ENCODE measurements around the gene RIPPLY3.
"Not testable (repeated sequence)": the region's sequence is repeated elsewhere in the genome, so short reads cannot be mapped to it uniquely, and the experiment has no call there.

RIPPLY3 gene

GRCh38 chr21:37049741-37050140 lies 43.2 kb downstream of the RIPPLY3 start:
- POLR2A ChIA-PET; H3K4me3 ChIP-seq (ENCODE audit: low read depth, low read length): not testable (repeated sequence)
- CTCF ChIA-PET = interaction anchor here (1.2 kb wide), 2 partner anchors 11 to 17 kb away, joined by 3 to 4 read pairs; no protein-coding TSS in a partner anchor

GRCh38 chr21:37055271-37055855 lies 48.9 kb downstream of the RIPPLY3 start:
- ChIA-PET CTCF (no interaction called here), POLR2A (no interaction called here)
- Histone ChIP-seq H3K9me3 (ENCODE audit: control insufficient read depth, insufficient read depth, low read depth, low read length) (no peaks in the 10 kb centered on the region), H3K27ac (ENCODE audit: extremely low read depth, low read depth, low read length) (no peak overlapping the region), H3K4me3 (ENCODE audit: low read depth, low read length) (no peak overlapping the region), H3K36me3 (ENCODE audit: control insufficient read depth in 2 of 2, insufficient read depth in 1 of 2, low read length in 2 of 2) (no peaks in the 10 kb centered on the region), H3K4me1 (ENCODE audit: control insufficient read depth, insufficient read depth, low read length) (peaks cover 6% of the 10 kb centered on the region; the same call in 1 of the 2 replicates)
- TF ChIP-seq, protein P1, sequence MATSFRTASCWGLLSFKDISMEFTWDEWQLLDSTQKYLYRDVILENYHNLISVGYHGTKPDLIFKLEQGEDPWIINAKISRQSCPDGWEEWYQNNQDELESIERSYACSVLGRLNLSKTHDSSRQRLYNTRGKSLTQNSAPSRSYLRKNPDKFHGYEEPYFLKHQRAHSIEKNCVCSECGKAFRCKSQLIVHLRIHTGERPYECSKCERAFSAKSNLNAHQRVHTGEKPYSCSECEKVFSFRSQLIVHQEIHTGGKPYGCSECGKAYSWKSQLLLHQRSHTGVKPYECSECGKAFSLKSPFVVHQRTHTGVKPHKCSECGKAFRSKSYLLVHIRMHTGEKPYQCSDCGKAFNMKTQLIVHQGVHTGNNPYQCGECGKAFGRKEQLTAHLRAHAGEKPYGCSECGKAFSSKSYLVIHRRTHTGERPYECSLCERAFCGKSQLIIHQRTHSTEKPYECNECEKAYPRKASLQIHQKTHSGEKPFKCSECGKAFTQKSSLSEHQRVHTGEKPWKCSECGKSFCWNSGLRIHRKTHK (tag by site-specific recombination; IDR thresholded peaks at IDR 0.05) = no peak

More at GRCh38 chr21:37049741-37050140, 43.2 kb downstream of the RIPPLY3 start:
- not testable (repeated sequence) for H3K9me3 ChIP-seq (ENCODE audit: control insufficient read depth, insufficient read depth, low read depth, low read length); H3K27ac ChIP-seq (ENCODE audit: extremely low read depth, low read depth, low read length); H3K4me1 ChIP-seq (ENCODE audit: control insufficient read depth, insufficient read depth, low read length); H3K36me3 ChIP-seq (ENCODE audit: control insufficient read depth in 2 of 2, insufficient read depth in 1 of 2, low read length in 2 of 2)

DNA sequence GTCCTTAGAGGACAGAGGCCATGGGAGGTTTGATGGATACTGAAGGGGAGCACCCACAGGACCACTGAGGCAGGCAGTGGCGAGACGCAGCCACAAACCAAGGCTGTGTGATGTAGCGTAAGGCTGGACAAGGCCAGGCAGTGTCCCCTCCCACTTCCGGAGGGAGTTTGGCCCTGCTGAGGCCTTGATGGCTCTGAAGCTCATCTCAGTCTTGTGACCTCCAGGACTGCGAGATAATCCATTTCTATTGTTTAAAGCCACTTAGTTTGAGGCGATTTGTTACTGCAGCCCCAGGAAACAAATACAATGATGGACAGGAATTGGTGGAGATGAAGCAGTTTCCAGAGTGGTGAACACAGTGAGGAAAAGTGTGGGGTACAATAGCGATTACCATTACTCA lies 51.1 kb downstream of the RIPPLY3 start:
- Histone ChIP-seq H3K4me3 (ENCODE audit: low read depth, low read length) (no peak overlapping the region), H3K36me3 (ENCODE audit: control insufficient read depth in 2 of 2, insufficient read depth in 1 of 2, low read length in 2 of 2) (no peaks in the 10 kb centered on the region), H3K27ac (ENCODE audit: extremely low read depth, low read depth, low read length) (no peak overlapping the region), H3K9me3 (ENCODE audit: control insufficient read depth, insufficient read depth, low read depth, low read length) (no peaks in the 10 kb centered on the region), H3K4me1 (ENCODE audit: control insufficient read depth, insufficient read depth, low read length) (peaks cover 14% of the 10 kb centered on the region)
- TF ChIP-seq ZNF248 (tag by site-specific recombination; IDR thresholded peaks at IDR 0.05) = no peak
- TF ChIP-seq KLF7 (tag by site-specific recombination; IDR thresholded peaks at IDR 0.05; ENCODE audit: borderline replicate concordance) = no peak
- TF ChIP-seq, protein P2, sequence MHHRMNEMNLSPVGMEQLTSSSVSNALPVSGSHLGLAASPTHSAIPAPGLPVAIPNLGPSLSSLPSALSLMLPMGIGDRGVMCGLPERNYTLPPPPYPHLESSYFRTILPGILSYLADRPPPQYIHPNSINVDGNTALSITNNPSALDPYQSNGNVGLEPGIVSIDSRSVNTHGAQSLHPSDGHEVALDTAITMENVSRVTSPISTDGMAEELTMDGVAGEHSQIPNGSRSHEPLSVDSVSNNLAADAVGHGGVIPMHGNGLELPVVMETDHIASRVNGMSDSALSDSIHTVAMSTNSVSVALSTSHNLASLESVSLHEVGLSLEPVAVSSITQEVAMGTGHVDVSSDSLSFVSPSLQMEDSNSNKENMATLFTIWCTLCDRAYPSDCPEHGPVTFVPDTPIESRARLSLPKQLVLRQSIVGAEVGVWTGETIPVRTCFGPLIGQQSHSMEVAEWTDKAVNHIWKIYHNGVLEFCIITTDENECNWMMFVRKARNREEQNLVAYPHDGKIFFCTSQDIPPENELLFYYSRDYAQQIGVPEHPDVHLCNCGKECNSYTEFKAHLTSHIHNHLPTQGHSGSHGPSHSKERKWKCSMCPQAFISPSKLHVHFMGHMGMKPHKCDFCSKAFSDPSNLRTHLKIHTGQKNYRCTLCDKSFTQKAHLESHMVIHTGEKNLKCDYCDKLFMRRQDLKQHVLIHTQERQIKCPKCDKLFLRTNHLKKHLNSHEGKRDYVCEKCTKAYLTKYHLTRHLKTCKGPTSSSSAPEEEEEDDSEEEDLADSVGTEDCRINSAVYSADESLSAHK (tag by site-specific recombination; IDR thresholded peaks at IDR 0.05) = no peak
- no peak for TF ChIP-seq ZNF354C (tag by site-specific recombination; IDR thresholded peaks at IDR 0.05; ENCODE audit: borderline replicate concordance, low read depth)
- no peak for TF ChIP-seq ZNF114 (tag by site-specific recombination; IDR thresholded peaks at IDR 0.05)
- no peak for TF ChIP-seq HOXA7 (CRISPR knock-in tag; IDR thresholded peaks at IDR 0.05; ENCODE audit: borderline replicate concordance)
- no peak for TF ChIP-seq ZNF629 (tag by site-specific recombination; IDR thresholded peaks at IDR 0.05)
- no peak for TF ChIP-seq ZNF561 (tag by site-specific recombination; IDR thresholded peaks at IDR 0.05; ENCODE audit: borderline replicate concordance)
- no peak for TF ChIP-seq ZNF548 (tag by site-specific recombination; IDR thresholded peaks at IDR 0.05)
- no peak for TF ChIP-seq ZNF23 (tag by site-specific recombination; IDR thresholded peaks at IDR 0.05; ENCODE audit: borderline replicate concordance)
- no peak for TF ChIP-seq ZNF140 (tag by site-specific recombination; IDR thresholded peaks at IDR 0.05)
- no peak for TF ChIP-seq ZNF394 (tag by site-specific recombination; IDR thresholded peaks at IDR 0.05; ENCODE audit: borderline replicate concordance)
- no peak for TF ChIP-seq ZNF549 (tag by site-specific recombination; IDR thresholded peaks at IDR 0.05)
- no peak for TF ChIP-seq OVOL3 (tag by site-specific recombination; IDR thresholded peaks at IDR 0.05)
- no peak for TF ChIP-seq EGR2 (tag by site-specific recombination; IDR thresholded peaks at IDR 0.05; ENCODE audit: low read depth)
- TF ChIP-seq, protein P3, sequence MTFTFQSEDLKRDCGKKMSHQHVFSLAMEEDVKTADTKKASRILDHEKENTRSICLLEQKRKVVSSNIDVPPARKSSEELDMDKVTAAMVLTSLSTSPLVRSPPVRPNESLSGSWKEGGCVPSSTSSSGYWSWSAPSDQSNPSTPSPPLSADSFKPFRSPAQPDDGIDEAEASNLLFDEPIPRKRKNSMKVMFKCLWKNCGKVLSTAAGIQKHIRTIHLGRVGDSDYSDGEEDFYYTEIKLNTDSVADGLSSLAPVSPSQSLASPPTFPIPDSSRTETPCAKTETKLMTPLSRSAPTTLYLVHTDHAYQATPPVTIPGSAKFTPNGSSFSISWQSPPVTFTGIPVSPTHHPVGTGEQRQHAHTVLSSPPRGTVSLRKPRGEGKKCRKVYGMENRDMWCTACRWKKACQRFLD (tag by site-specific recombination; IDR thresholded peaks at IDR 0.05) = no peak
- no peak for TF ChIP-seq ZNF600 (tag by site-specific recombination; IDR thresholded peaks at IDR 0.05)
- TF ChIP-seq ZNF404 (tag by site-specific recombination; IDR thresholded peaks at IDR 0.05) = no peak
- TF ChIP-seq KLF8 (tag by site-specific recombination; IDR thresholded peaks at IDR 0.05) = no peak
- ChIA-PET POLR2A (no interaction called here), CTCF (interaction anchor here (0.9 kb wide), 1 partner anchor 45 kb away, joined by 3 read pairs; no protein-coding TSS in a partner anchor)

Data from HEK293 (cell line).